Gastrocnemius medialis (tissue), 4 donors: ENCODE data around the gene VASN. TPM values are rescaled to one million over a fixed set of nuclear protein-coding genes. Genes with fewer than 3 reads are reported as not detected.

ENCODE experiments used
- ATAC-seq, 2 donors: fragments of 150-250 bp; one replicate each; pipeline ENCODE4 v1.9.1; 2016
- DNase-seq, 2 donors: peaks; one replicate each; pipeline ENCODE4 v3.0.0-alpha.2; 2019
- H3K27ac ChIP-seq, 4 donors: fragments of 200-600 bp; sonication (generic); 1 replicate in 1 of 4; 2 replicates in 3 of 4; pipeline ENCODE4 v1.5.1; 2016 to 2018; ENCODE audit warnings: mild to moderate bottlenecking in 2 of 4, moderate library complexity in 1 of 4
- H3K27me3 ChIP-seq, 3 donors: fragments of 200-600 bp; sonication (generic) in 2 of 3; 1 replicate in 1 of 3; 2 replicates in 2 of 3; pipeline versions ENCODE4 v1.5.1 to v1.6.0; 2016 to 2019; ENCODE audit warnings: mild to moderate bottlenecking in 1 of 3, moderate library complexity in 1 of 3
- H3K36me3 ChIP-seq, 2 donors: fragments of 200-600 bp; sonication (generic) in 1 of 2; one replicate each; pipeline ENCODE4 v1.5.1; 2017 to 2018
- H3K4me1 ChIP-seq, 2 donors: fragments of 200-600 bp; sonication (generic) in 1 of 2; one replicate each; pipeline ENCODE4 v1.5.1; 2016 to 2017; ENCODE audit warnings: mild to moderate bottlenecking in 2 of 2
- H3K4me3 ChIP-seq, 4 donors: fragments of 200-600 bp; sonication (generic) in 3 of 4; 1 replicate in 1 of 4; 2 replicates in 3 of 4; pipeline ENCODE4 v1.5.1; 2016 to 2019; ENCODE audit warnings: mild to moderate bottlenecking in 2 of 4
- H3K9me3 ChIP-seq, 3 donors: fragments of 200-600 bp; sonication (generic) in 2 of 3; 1 replicate in 1 of 3; 2 replicates in 2 of 3; pipeline ENCODE4 v1.5.1; 2016 to 2019
- POLR2A ChIP-seq, 2 donors: fragments of 450-650 bp; IDR thresholded peaks; one replicate each; pipeline ENCODE4 v1.6.1; 2017; ENCODE audit warnings: antibody characterized with exemption in 2 of 2, mild to moderate bottlenecking in 2 of 2, moderate library complexity in 2 of 2
- in situ Hi-C, 4 donors: fragments of 200-750 bp; cut with MboI; loops; one replicate each; pipeline versions ENCODE4 v1.15.0 to v1.8.0; 2017; ENCODE audit warnings: low sequenced_read_pairs in 4 of 4
- intact Hi-C: fragments of 100-400 bp; cut with DNase I; formaldehyde crosslinking; loops from one replicate; pipeline ENCODE4 v1.15.1; 2023; ENCODE audit warnings: low total_unique reads
- total RNA-seq, 4 donors: library from RNA; depleted of rRNA; stranded (reverse); fragments of >200 nt; gene quantifications; one replicate each; pipeline versions ENCODE4 v1.1.0 to v1.2.3, GENCODE V29; 2016
- TF ChIP-seq, protein P1 (sequence below), 5 experiments: fragments of 450-650 bp in 3 of 5; fragments of 200-600 bp in 2 of 5; sonication (generic) in 2 of 5; IDR thresholded peaks in 4 of 5; conservative IDR thresholded peaks in 1 of 5; 1 replicate in 4 of 5; 2 replicates in 1 of 5; pipeline ENCODE4 v1.5.1; 2016 to 2019; ENCODE audit warnings: antibody characterized with exemption in 5 of 5, mild to moderate bottlenecking in 3 of 5, moderate library complexity in 3 of 5

Gene VASN
- total RNA-seq, 4 donors from 2014 or later, result 2.4 to 12.8 (median 3.7) TPM

DNA sequence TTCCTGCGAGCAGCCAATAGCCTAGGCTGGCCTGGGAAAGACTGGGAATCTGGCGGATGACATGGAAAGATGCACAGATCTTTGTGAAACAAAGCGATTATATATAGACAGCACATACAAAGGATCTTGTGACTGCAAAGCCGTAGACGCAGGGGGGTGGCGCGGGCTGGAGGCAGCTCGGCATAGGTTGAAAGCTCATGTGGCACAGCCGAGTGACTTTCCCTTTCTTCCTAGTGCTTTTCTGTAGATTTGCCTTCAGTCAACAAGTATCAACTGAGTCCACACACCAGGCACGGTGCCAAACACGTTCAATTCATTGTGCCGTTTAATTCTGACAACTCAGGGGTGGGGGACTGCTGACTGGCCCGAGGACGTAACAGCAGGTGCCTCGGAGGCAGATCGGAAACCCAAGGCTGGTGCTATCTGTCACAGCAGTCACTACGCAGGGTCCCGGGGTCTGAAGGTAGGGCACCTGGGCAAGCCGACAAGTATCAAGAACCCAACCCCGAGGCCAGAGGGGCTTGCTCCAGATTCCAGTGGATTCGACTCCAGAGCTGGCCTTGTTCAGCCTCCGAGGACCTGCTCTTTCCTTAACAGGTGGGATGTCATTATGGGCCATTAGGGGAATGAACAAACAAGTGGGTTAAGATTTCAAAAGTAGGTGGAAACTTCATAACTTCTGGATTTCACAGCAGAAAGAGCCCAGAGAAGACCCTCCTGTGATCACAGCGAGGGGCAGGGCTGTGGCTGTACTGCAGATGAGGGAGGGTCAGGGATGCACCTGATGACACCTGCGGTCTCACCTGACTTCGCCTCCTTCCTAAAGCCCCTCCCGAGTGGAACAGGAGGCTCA, 26.4 kb upstream of the VASN start:
- Histone ChIP-seq H3K36me3 (peaks cover 0 to 9% of the 10 kb centered on the region in 2 donors), H3K27ac (peak overlapping the region; percentile 64 to 92 (median 76)), H3K9me3 (no peaks in the 10 kb centered on the region), H3K4me3 (no peak overlapping the region), H3K4me1 (peaks cover 44 to 46% of the 10 kb centered on the region in 2 donors), H3K27me3 (no peaks in the 10 kb centered on the region)
- no peak for DNase-seq
- intact Hi-C loops (no loop called here), in situ Hi-C loops (loop anchor here in 1 of 4 donors (25.0 kb wide), 1 partner anchor 158 kb away; no protein-coding TSS in a partner anchor)
- TF ChIP-seq, protein P1, sequence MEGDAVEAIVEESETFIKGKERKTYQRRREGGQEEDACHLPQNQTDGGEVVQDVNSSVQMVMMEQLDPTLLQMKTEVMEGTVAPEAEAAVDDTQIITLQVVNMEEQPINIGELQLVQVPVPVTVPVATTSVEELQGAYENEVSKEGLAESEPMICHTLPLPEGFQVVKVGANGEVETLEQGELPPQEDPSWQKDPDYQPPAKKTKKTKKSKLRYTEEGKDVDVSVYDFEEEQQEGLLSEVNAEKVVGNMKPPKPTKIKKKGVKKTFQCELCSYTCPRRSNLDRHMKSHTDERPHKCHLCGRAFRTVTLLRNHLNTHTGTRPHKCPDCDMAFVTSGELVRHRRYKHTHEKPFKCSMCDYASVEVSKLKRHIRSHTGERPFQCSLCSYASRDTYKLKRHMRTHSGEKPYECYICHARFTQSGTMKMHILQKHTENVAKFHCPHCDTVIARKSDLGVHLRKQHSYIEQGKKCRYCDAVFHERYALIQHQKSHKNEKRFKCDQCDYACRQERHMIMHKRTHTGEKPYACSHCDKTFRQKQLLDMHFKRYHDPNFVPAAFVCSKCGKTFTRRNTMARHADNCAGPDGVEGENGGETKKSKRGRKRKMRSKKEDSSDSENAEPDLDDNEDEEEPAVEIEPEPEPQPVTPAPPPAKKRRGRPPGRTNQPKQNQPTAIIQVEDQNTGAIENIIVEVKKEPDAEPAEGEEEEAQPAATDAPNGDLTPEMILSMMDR (IDR thresholded peaks at IDR 0.05 in 4 of 5, conservative IDR thresholded peaks at IDR 0.05 in 1 of 5), result no peak
- TF ChIP-seq POLR2A (IDR thresholded peaks at IDR 0.05), result no peak
- ATAC-seq, result no peak

DNA sequence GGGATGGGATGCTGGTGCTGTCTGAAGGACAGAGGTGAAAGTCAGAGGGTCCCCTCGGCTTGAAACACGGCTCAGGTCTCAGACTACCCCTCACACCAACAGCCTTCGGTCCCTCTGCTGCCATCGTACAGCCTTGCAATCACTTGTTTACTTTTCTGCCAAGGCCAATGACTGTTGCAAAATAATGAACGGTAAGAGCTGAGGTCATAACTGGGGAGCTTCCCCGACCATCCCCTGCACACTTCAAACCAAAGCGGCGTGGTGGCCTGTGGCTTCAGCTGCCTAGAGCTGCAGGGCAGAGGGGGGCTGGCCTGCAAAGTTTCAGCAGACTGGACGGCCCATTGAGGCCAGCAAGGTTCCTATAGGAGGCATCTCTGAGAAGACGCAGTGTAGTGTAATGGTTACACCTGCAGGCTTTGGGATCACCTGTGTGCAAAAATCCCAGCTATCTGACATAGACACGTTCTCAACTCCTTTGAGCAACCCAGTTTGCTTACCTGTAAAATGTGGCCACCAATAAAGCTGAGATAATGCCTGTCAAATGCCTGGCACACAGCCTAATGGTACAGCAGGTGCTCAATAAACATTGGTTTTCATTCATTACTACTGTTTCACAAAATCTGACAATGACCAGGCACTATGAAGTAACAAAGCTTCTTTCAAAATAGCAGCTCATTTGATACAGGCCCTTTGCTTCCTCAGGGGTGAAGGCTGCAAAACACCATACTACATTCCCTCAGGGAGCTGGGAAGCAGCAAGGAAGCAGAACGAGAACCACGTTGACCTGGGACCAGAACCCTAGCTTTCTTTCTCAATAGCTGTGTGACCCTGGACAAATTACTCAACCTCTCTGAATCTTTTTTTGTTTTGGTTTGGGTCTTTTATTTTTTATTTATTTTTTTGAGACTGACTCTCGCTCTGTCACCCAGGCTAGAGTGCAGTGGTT, 25.5 kb upstream of the VASN start:
- Histone ChIP-seq H3K4me1 (peaks cover 47% of the 10 kb centered on the region in 2 donors), H3K36me3 (peaks cover 0 to 3% of the 10 kb centered on the region in 2 donors), H3K4me3 (no peak overlapping the region), H3K27me3 (no peaks in the 10 kb centered on the region), H3K9me3 (no peaks in the 10 kb centered on the region), H3K27ac (peak overlapping the region; percentile 64 to 92 (median 76))
- DNase-seq (no peak), ATAC-seq (no peak)
- TF ChIP-seq POLR2A (IDR thresholded peaks at IDR 0.05), result no peak
- TF ChIP-seq, protein P1 (IDR thresholded peaks at IDR 0.05 in 4 of 5, conservative IDR thresholded peaks at IDR 0.05 in 1 of 5), result no peak
- intact Hi-C loops, result no loop called here
- in situ Hi-C loops, result loop anchor here in 1 of 4 donors (25.0 kb wide), 1 partner anchor 159 kb away; no protein-coding TSS in a partner anchor

DNA sequence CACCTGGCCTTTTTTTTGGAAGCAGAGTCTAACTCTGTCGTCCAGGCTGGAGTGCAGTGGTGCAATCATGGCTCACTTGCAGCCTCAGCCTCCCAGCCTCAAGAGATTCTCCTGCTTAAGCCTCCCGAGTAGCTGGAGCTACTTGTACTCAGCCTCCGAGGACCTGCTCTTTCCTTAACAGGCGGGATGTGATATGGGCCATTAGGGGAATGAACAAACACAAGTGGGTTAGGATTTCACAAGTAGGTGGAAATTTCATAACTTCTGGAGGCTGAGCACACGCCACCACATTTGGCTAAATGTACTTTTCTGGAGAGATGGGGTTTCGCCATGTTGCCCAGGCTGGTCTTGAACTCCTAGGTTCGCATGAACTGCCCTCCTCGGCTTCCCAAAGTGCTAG, 24.6 kb upstream of the VASN start:
- ATAC-seq, result peak; percentile 6 to 32
- peak in 1 of 2 donors; percentile 59 for DNase-seq
- no peaks in the 10 kb centered on the region for H3K27me3 ChIP-seq
- H3K4me1 ChIP-seq, result peaks cover 47 to 52% of the 10 kb centered on the region in 2 donors
- H3K27ac ChIP-seq, result peak overlapping the region; percentile 64 to 92 (median 76)
- H3K9me3 ChIP-seq, result no peaks in the 10 kb centered on the region
- intact Hi-C loops, result no loop called here
- no peak overlapping the region for H3K4me3 ChIP-seq
- in situ Hi-C loops, result loop anchor here in 1 of 4 donors (25.0 kb wide), 1 partner anchor 160 kb away; no protein-coding TSS in a partner anchor
- TF ChIP-seq POLR2A (IDR thresholded peaks at IDR 0.05), result no peak
- TF ChIP-seq, protein P1 (IDR thresholded peaks at IDR 0.05 in 4 of 5, conservative IDR thresholded peaks at IDR 0.05 in 1 of 5), result no peak
- no peaks in the 10 kb centered on the region for H3K36me3 ChIP-seq

DNA sequence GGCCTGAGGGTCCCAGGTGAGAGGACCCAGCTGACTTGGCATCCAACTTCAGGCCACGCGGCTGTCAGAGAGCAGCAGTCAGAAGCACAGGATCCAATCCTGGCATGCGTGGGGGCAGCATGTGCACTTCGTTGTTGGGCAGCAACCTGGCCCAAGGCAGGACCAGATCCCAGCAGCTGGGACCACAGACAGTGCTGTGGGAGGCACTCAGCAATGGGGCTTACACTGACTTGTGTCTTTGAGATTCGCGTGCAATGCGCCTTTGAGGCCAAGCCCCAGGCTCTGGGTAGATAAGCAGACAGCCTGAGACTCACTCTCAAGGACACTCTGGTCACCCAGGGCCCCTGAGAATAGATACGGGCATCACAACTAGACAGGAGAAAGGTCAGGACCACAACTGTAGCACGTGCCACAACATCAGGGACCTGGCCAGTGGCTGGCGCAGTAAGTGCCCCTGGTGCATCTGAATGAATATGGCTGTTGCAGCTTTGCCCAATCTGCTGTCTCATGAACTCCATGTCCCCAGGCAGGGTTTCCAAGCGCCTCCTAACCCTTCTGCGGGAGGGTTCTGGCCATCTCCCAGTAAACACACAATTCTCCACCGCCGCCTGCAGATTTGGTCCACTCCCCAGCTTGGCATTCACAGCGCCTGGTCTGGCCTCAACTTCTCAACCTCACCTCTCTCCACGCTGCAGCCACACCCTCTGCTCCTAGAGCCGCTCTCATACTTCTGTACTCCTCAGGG, 23.7 kb upstream of the VASN start:
- no peak overlapping the region for H3K4me3 ChIP-seq
- DNase-seq, result peak; percentile 63 to 72
- no peaks in the 10 kb centered on the region for H3K36me3 ChIP-seq
- intact Hi-C loops, result no loop called here
- no peaks in the 10 kb centered on the region for H3K9me3 ChIP-seq
- H3K27ac ChIP-seq, result peak overlapping the region; percentile 64 to 92 (median 76)
- no peaks in the 10 kb centered on the region for H3K27me3 ChIP-seq
- peak; percentile 35 to 46 for ATAC-seq
- in situ Hi-C loops, result loop anchor here in 1 of 4 donors (25.0 kb wide), 1 partner anchor 161 kb away; no protein-coding TSS in a partner anchor
- TF ChIP-seq POLR2A (IDR thresholded peaks at IDR 0.05), result no peak
- TF ChIP-seq, protein P1 (IDR thresholded peaks at IDR 0.05 in 4 of 5, conservative IDR thresholded peaks at IDR 0.05 in 1 of 5), result no peak
- H3K4me1 ChIP-seq, result peaks cover 47 to 52% of the 10 kb centered on the region in 2 donors
